ENCODE data around the gene GSG1L. TPM values are rescaled to one million over a fixed set of nuclear protein-coding genes. Genes with fewer than 3 reads are reported as not detected.

GSG1L gene
- total and polyA plus RNA-seq, 9 of the 15 experiments (the other 6 are each of a cell fraction or from before 2014, with no cell fraction given) = not detected

DNA sequence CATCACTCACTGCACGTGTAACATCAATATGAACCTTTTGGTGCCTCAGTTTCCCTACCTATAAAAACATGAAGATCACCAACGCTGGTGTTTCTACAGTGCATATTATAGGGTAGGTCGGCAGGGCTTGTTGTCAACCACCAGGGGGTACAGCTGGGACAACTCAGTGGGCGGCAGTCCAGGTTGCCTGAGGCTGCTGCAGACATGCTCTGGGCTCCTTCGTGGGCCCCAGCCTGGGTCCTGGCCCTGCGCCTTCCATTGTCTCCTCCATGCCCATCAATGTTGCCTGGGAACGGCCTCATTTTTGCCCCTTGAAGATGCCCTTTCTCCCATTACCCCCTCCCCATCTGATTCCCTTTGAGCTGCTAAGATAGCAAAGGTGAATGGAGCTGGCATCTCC, 89.8 kb downstream of the GSG1L start:
- no peak overlapping the region for H3K4me3 ChIP-seq
- WGBS (ENCODE audit: insufficient coverage, low coverage, missing lambda C conversion rate) = 5% methylated on average over 7 of the region's 7 CpGs
- no peaks in the 10 kb centered on the region for H4K20me1 ChIP-seq (replicated peaks; ENCODE audit: control insufficient read depth, insufficient read depth, low read length)
- no peak for FAIRE-seq
- in situ Hi-C loops (cut with MboI) (no loop called here), intact Hi-C loops (cut with micrococcal nuclease) (loop anchor here (10.0 kb wide), 1 partner anchor 329 kb away; no protein-coding TSS in a partner anchor)
- no TSS peak for BruUV-seq (replicated peaks)
- no peak overlapping the region for H2AFZ ChIP-seq (ENCODE audit: low read depth, low read length)
- no peaks in the 10 kb centered on the region for H3K79me2 ChIP-seq (ENCODE audit: control insufficient read depth, insufficient read depth, low read length)
- no peaks in the 10 kb centered on the region for H3K36me3 ChIP-seq (ENCODE audit: control insufficient read depth, insufficient read depth, low read length)
- no peaks in the 10 kb centered on the region for H3K9me3 ChIP-seq (replicated peaks; ENCODE audit: control insufficient read depth, insufficient read depth, low read depth, low read length)
- H3K27ac ChIP-seq (ENCODE audit: extremely low read depth, low read depth, low read length) = no peak overlapping the region
- no peak overlapping the region for H3K4me2 ChIP-seq (ENCODE audit: insufficient read depth, low read length)
- ATAC-seq = peak; percentile 71
- CTCF ChIA-PET (ENCODE audit: low intra/inter-chr PET ratio) = interaction anchor here (0.6 kb wide), 1 partner anchor 339 kb away, joined by 4 read pairs; no protein-coding TSS in a partner anchor
- no peak overlapping the region for H3K9ac ChIP-seq (ENCODE audit: insufficient read depth in 1 of 2, low read depth in 2 of 2, low read length in 2 of 2)
- DNase-seq (ENCODE audit: extremely low read depth in 1 of 4, low spot score in 3 of 4) = no peak
- no peaks in the 10 kb centered on the region for H3K9me1 ChIP-seq (ENCODE audit: control insufficient read depth, insufficient read depth, low read length)
- TF ChIP-seq ZNF431 (CRISPR knock-in tag; IDR thresholded peaks at IDR 0.05) = no peak
- no peak for TF ChIP-seq NFE2 (IDR thresholded peaks at IDR 0.05; ENCODE audit: low read depth)
- 0 out of 4 replicates have a peak, but pooled peaks of 1 of the 2 experiments have one; percentile 24 for TF ChIP-seq RAD21 (CRISPR knock-in tag; conservative IDR thresholded peaks at IDR 0.05 in 1 of 2, IDR thresholded peaks at IDR 0.05 in 1 of 2)
- TF ChIP-seq, protein P1, sequence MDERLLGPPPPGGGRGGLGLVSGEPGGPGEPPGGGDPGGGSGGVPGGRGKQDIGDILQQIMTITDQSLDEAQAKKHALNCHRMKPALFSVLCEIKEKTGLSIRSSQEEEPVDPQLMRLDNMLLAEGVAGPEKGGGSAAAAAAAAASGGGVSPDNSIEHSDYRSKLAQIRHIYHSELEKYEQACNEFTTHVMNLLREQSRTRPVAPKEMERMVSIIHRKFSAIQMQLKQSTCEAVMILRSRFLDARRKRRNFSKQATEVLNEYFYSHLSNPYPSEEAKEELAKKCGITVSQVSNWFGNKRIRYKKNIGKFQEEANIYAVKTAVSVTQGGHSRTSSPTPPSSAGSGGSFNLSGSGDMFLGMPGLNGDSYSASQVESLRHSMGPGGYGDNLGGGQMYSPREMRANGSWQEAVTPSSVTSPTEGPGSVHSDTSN (CRISPR knock-in tag; IDR thresholded peaks at IDR 0.05; ENCODE audit: low read depth) = no peak
- TF ChIP-seq, protein P1 (tag; conservative IDR thresholded peaks at IDR 0.05; ENCODE audit: low read depth) = no peak
- TF ChIP-seq, protein P2, sequence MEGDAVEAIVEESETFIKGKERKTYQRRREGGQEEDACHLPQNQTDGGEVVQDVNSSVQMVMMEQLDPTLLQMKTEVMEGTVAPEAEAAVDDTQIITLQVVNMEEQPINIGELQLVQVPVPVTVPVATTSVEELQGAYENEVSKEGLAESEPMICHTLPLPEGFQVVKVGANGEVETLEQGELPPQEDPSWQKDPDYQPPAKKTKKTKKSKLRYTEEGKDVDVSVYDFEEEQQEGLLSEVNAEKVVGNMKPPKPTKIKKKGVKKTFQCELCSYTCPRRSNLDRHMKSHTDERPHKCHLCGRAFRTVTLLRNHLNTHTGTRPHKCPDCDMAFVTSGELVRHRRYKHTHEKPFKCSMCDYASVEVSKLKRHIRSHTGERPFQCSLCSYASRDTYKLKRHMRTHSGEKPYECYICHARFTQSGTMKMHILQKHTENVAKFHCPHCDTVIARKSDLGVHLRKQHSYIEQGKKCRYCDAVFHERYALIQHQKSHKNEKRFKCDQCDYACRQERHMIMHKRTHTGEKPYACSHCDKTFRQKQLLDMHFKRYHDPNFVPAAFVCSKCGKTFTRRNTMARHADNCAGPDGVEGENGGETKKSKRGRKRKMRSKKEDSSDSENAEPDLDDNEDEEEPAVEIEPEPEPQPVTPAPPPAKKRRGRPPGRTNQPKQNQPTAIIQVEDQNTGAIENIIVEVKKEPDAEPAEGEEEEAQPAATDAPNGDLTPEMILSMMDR (IDR thresholded peaks at IDR 0.05 in 2 of 3, conservative IDR thresholded peaks at IDR 0.05 in 1 of 3; ENCODE audit: insufficient read depth in 2 of 3, low read depth in 1 of 3, low read length in 3 of 3) = peak; percentile 15 to 36 (median 30); a peak in 2 of 6 replicates
- TF ChIP-seq POLR2A (conservative IDR thresholded peaks at IDR 0.05) = no peak
- TF ChIP-seq, protein P3, sequence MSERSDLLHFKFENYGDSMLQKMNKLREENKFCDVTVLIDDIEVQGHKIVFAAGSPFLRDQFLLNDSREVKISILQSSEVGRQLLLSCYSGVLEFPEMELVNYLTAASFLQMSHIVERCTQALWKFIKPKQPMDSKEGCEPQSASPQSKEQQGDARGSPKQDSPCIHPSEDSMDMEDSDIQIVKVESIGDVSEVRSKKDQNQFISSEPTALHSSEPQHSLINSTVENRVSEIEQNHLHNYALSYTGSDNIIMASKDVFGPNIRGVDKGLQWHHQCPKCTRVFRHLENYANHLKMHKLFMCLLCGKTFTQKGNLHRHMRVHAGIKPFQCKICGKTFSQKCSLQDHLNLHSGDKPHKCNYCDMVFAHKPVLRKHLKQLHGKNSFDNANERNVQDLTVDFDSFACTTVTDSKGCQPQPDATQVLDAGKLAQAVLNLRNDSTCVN (CRISPR knock-in tag; IDR thresholded peaks at IDR 0.05) = no peak
- no peak for TF ChIP-seq ZNF785 (CRISPR knock-in tag; IDR thresholded peaks at IDR 0.05)
- TF ChIP-seq, protein P4, sequence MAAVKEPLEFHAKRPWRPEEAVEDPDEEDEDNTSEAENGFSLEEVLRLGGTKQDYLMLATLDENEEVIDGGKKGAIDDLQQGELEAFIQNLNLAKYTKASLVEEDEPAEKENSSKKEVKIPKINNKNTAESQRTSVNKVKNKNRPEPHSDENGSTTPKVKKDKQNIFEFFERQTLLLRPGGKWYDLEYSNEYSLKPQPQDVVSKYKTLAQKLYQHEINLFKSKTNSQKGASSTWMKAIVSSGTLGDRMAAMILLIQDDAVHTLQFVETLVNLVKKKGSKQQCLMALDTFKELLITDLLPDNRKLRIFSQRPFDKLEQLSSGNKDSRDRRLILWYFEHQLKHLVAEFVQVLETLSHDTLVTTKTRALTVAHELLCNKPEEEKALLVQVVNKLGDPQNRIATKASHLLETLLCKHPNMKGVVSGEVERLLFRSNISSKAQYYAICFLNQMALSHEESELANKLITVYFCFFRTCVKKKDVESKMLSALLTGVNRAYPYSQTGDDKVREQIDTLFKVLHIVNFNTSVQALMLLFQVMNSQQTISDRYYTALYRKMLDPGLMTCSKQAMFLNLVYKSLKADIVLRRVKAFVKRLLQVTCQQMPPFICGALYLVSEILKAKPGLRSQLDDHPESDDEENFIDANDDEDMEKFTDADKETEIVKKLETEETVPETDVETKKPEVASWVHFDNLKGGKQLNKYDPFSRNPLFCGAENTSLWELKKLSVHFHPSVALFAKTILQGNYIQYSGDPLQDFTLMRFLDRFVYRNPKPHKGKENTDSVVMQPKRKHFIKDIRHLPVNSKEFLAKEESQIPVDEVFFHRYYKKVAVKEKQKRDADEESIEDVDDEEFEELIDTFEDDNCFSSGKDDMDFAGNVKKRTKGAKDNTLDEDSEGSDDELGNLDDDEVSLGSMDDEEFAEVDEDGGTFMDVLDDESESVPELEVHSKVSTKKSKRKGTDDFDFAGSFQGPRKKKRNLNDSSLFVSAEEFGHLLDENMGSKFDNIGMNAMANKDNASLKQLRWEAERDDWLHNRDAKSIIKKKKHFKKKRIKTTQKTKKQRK (IDR thresholded peaks at IDR 0.05; ENCODE audit: borderline replicate concordance, low read depth, low read length) = no peak
- TF ChIP-seq ZNF263 (CRISPR knock-in tag; IDR thresholded peaks at IDR 0.05; ENCODE audit: borderline replicate concordance) = no peak
- POLR2A ChIA-PET = interaction anchor here (0.9 kb wide), 1 partner anchor 427 kb away, joined by 4 read pairs; no protein-coding TSS in a partner anchor
- H3K27me3 ChIP-seq (ENCODE audit: control insufficient read depth in 2 of 2, insufficient read depth in 2 of 2, low read length in 2 of 2) = peaks cover 0 to 7% of the 10 kb centered on the region in 2 experiments; a peak in 2 of 5 replicates
- no peaks in the 10 kb centered on the region for H3K4me1 ChIP-seq (replicated peaks in 1 of 2; ENCODE audit: control insufficient read depth in 2 of 2, insufficient read depth in 2 of 2, low read length in 2 of 2)

Measured in K562 (cell line).